K562 (cell line): ENCODE results near the gene ORAI2. TPM values are rescaled to one million over a fixed set of nuclear protein-coding genes. Genes with fewer than 3 reads are reported as not detected.
A peak's percentile ranks its signal among the peaks of the same experiment; 100 is the strongest.

ENCODE experiments used
- ATAC-seq: fragments of 200-7000 bp; cut with Tn5 transposase; 3 replicates; pipeline ENCODE4 v1.9.1; 2020; ENCODE audit warnings: moderate library complexity
- BruUV-seq: library from RNA; stranded (reverse); fragments of 400-500 nt; replicated peaks from 2 replicates; lab custom pipeline; 2021; lab: Mats Ljungman, UMichigan
- CTCF ChIA-PET: fragments of 300-600 bp; formaldehyde crosslinking; extraction: SDS; loops from one replicate; lab custom pipeline; 2021; ENCODE audit warnings: low intra/inter-chr PET ratio; lab: Yijun Ruan, JAX
- POLR2A ChIA-PET: fragments of 300-600, 350-650 bp; sonication (Branson Sonifier 250); formaldehyde crosslinking; extraction: SDS; loops from one replicate; lab custom pipeline; 2021; ENCODE audit warnings: antibody characterized with exemption, inconsistent platforms; lab: Yijun Ruan, JAX
- DNase-seq, 4 experiments: peaks; one replicate each; pipeline versions ENCODE4 v3.0.0 to v3.0.0-alpha.2; 2011 to 2018; ENCODE audit warnings: low spot score in 3 of 4, mixed read lengths in 3 of 4; ENCODE audit errors: extremely low read depth in 1 of 4
- FAIRE-seq: peaks from 2 replicates; lab custom pipeline; 2011; peaks lifted over from hg19 to GRCh38; lab: Jason Lieb, UNC
- H2AFZ ChIP-seq: 2 replicates; pipeline ENCODE4 v1.6.0; 2011; ENCODE audit warnings: low read depth, low read length, control low read depth, inconsistent platforms
- H3K27ac ChIP-seq: fragments of 200-600 bp; 3 replicates; pipeline ENCODE4 v1.8.0; 2011; ENCODE audit warnings: low read depth, mild to moderate bottlenecking, control low read depth, inconsistent platforms, low read length, moderate library complexity, mixed read lengths; ENCODE audit errors: extremely low read depth
- H3K27me3 ChIP-seq, 2 experiments: fragments of 300-600 bp in 1 of 2; 2 replicates in 1 of 2; 3 replicates in 1 of 2; pipeline versions ENCODE4 v1.6.0 to v1.8.0; 2011; ENCODE audit warnings: inconsistent platforms in 2 of 2, low read length in 2 of 2, mild to moderate bottlenecking in 1 of 2, mixed read lengths in 1 of 2, moderate library complexity in 1 of 2; ENCODE audit not compliant: control insufficient read depth in 2 of 2, insufficient read depth in 2 of 2
- H3K36me3 ChIP-seq: fragments of 300-600 bp; 3 replicates; pipeline ENCODE4 v1.8.0; 2011; ENCODE audit warnings: mild to moderate bottlenecking, low read length, inconsistent platforms; ENCODE audit not compliant: control insufficient read depth, insufficient read depth
- H3K4me1 ChIP-seq, 2 experiments: fragments of 200-600 bp in 1 of 2; replicated peaks in 1 of 2; 2 replicates in 1 of 2; 3 replicates in 1 of 2; pipeline versions ENCODE4 v1.5.1 to v1.8.0; 2011; ENCODE audit warnings: inconsistent platforms in 2 of 2, low read length in 2 of 2, mild to moderate bottlenecking in 1 of 2, mixed read lengths in 1 of 2, moderate library complexity in 1 of 2; ENCODE audit not compliant: control insufficient read depth in 2 of 2, insufficient read depth in 2 of 2
- H3K4me2 ChIP-seq: 2 replicates; pipeline ENCODE4 v1.6.1; 2011; ENCODE audit warnings: low read length, control low read depth, inconsistent platforms, mixed read lengths; ENCODE audit not compliant: insufficient read depth
- H3K4me3 ChIP-seq: fragments of 200-600 bp; sonication (generic), shearing (Covaris generic); 2 replicates; pipeline ENCODE4 v1.5.1; 2016; ENCODE audit warnings: control low read depth, inconsistent platforms
- H3K79me2 ChIP-seq: fragments of 200-600 bp; 3 replicates; pipeline ENCODE4 v1.8.0; 2011; ENCODE audit warnings: low read length, inconsistent platforms; ENCODE audit not compliant: control insufficient read depth, insufficient read depth
- H3K9ac ChIP-seq, 2 experiments: 2 replicates each; pipeline versions ENCODE4 v1.6.0 to v1.6.1; 2011; ENCODE audit warnings: low read depth in 2 of 2, low read length in 2 of 2, control low read depth in 1 of 2, inconsistent platforms in 1 of 2, mild to moderate bottlenecking in 1 of 2, mixed read lengths in 1 of 2; ENCODE audit not compliant: insufficient read depth in 1 of 2
- H3K9me1 ChIP-seq: one replicate; pipeline ENCODE4 v1.6.0; 2011; ENCODE audit warnings: inconsistent platforms, mild to moderate bottlenecking, low read length, moderate library complexity; ENCODE audit not compliant: control insufficient read depth, insufficient read depth
- H3K9me3 ChIP-seq: replicated peaks from 2 replicates; pipeline ENCODE4 v1.5.1; 2011; ENCODE audit warnings: low read depth, low read length, inconsistent platforms; ENCODE audit not compliant: control insufficient read depth, insufficient read depth
- H4K20me1 ChIP-seq: replicated peaks from 2 replicates; pipeline ENCODE4 v1.6.1; 2011; ENCODE audit warnings: low read length, inconsistent platforms, mixed read lengths; ENCODE audit not compliant: control insufficient read depth, insufficient read depth
- CHD2 ChIP-seq: IDR thresholded peaks from 2 replicates; pipeline ENCODE4 v1.6.1; 2011; ENCODE audit warnings: low read depth, low read length
- FOSL1 ChIP-seq: fragments of 200-800 bp; sonication (Bioruptor generic); conservative IDR thresholded peaks from 2 replicates; pipeline ENCODE4 v1.6.1; 2016; ENCODE audit warnings: missing genetic modification characterization, missing compliant biosample characterization
- GATA2 ChIP-seq: sonication (generic); formaldehyde crosslinking; IDR thresholded peaks from 2 replicates; pipeline ENCODE4 v1.4.0; 2020; ENCODE audit warnings: mild to moderate bottlenecking, missing genetic modification reagents
- SAP30 ChIP-seq: fragments of 200-600 bp; sonication (generic); IDR thresholded peaks from 2 replicates; pipeline ENCODE4 v1.6.1; 2012; ENCODE audit warnings: borderline replicate concordance, low read depth, mild to moderate bottlenecking, moderate library complexity, low read length, control low read depth, inconsistent platforms; ENCODE audit not compliant: insufficient read depth, poor library complexity, severe bottlenecking
- SRSF1 ChIP-seq: fragments of 200-400 bp; formaldehyde crosslinking; IDR thresholded peaks from 2 replicates; pipeline ENCODE4 v1.6.1; 2017; ENCODE audit warnings: mild to moderate bottlenecking, low read depth, low read length, moderate library complexity
- SUPT5H ChIP-seq: fragments of 450-650 bp; IDR thresholded peaks from 2 replicates; pipeline ENCODE4 v1.6.1; 2016
- THAP7 ChIP-seq: fragments of 250-450 bp; sonication (Bioruptor Pico); IDR thresholded peaks from 2 replicates; pipeline ENCODE4 v1.5.0; 2021
- ZBTB2 ChIP-seq: fragments of 450-650 bp; IDR thresholded peaks from 2 replicates; pipeline ENCODE4 v1.6.1; 2016; ENCODE audit warnings: antibody characterized with exemption
- ZNF316 ChIP-seq: fragments of 450-650 bp; IDR thresholded peaks from 2 replicates; pipeline ENCODE4 v1.6.1; 2016
- ZNF395 ChIP-seq: fragments of 200-800 bp; sonication (Bioruptor generic); IDR thresholded peaks from 2 replicates; pipeline ENCODE4 v1.6.1; 2017; ENCODE audit warnings: missing genetic modification characterization, missing compliant biosample characterization
- WGBS: fragments of 100-300 bp; shearing (Covaris generic); methylation state at CpG from one replicate; pipeline ENCODE4 v1.1.6; 2016; ENCODE audit warnings: low coverage, mixed read lengths; ENCODE audit not compliant: insufficient coverage; ENCODE audit errors: missing lambda C conversion rate; 5-methylcytosine and 5-hydroxymethylcytosine counted together
- in situ Hi-C: fragments of 300-500 bp; cut with MboI; formaldehyde crosslinking; loops from 4 replicates; pipeline ENCODE4 v1.15.0; 2018; ENCODE audit warnings: inconsistent platforms, mixed read lengths
- intact Hi-C: fragments of 100-400 bp; cut with micrococcal nuclease; formaldehyde crosslinking; loops from 2 replicates; pipeline ENCODE4 v1.14.2; 2022
- polyA plus RNA-seq, 8 experiments: library from polyadenylated mRNA; depleted of rRNA in 4 of 8; stranded (reverse) in 5 of 8; unstranded in 3 of 8; fragments of >200 nt; fragmentation: Nextera tagmentation in 2 of 8; fragmentation: Illumina TruSeq in 1 of 8; extraction: Ambion mirVana in 2 of 8; extraction: Trizol in 1 of 8; gene quantifications; 2 replicates each; pipeline versions ENCODE4 v1.2.1 to v1.2.3, GENCODE V29; 2011 to 2014; ENCODE audit warnings: inconsistent platforms in 1 of 8, missing spikeins in 1 of 8
- total RNA-seq, 7 experiments: library from RNA; depleted of rRNA in 6 of 7; stranded (reverse); fragments of >200 nt in 6 of 7; fragmentation: Illumina TruSeq in 2 of 7; extraction: Trizol in 2 of 7; gene quantifications; 2 replicates each; pipeline versions ENCODE4 v1.2.1 to v1.2.3, GENCODE V29; 2011 to 2021; ENCODE audit warnings: low replicate concordance in 1 of 7
- TF ChIP-seq, protein P1 (sequence below): fragments of 450-650 bp; IDR thresholded peaks from 2 replicates; pipeline ENCODE4 v1.6.1; 2016

ORAI2 gene
- total and polyA plus RNA-seq, 9 of the 15 experiments (the other 6 are each of a cell fraction or from before 2014, with no cell fraction given) = 1.1 to 27.7 (median 9.2) TPM

- no peaks in the 10 kb centered on the region for H3K9me3 ChIP-seq
- H3K4me1 ChIP-seq = peaks cover 5 to 15% of the 10 kb centered on the region in 2 experiments; a peak in 3 of 5 replicates
- in situ Hi-C loops (loop anchor here (5.0 kb wide), 1 partner anchor 111 kb away; no protein-coding TSS in a partner anchor), intact Hi-C loops (loop anchor here (5.0 to 10.0 kb wide), 2 partner anchors 71 to 849 kb away; no protein-coding TSS in a partner anchor)
- 73% methylated on average over 9 of the region's 9 CpGs for WGBS
- DNase-seq (no peak), FAIRE-seq (no peak), ATAC-seq (no peak)
- no peak overlapping the region for H3K27ac ChIP-seq
- no peaks in the 10 kb centered on the region for H3K27me3 ChIP-seq
- TF ChIP-seq, protein P1, sequence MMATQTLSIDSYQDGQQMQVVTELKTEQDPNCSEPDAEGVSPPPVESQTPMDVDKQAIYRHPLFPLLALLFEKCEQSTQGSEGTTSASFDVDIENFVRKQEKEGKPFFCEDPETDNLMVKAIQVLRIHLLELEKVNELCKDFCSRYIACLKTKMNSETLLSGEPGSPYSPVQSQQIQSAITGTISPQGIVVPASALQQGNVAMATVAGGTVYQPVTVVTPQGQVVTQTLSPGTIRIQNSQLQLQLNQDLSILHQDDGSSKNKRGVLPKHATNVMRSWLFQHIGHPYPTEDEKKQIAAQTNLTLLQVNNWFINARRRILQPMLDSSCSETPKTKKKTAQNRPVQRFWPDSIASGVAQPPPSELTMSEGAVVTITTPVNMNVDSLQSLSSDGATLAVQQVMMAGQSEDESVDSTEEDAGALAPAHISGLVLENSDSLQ = peak; percentile 67; the same call in 1 of the 2 replicates
- TF ChIP-seq FOSL1 (0 out of 2 replicates have a peak, but pooled peaks have one; percentile 32), GATA2 (no peak)
- H4K20me1 ChIP-seq = peaks cover 11% of the 10 kb centered on the region
- peaks cover 46% of the 10 kb centered on the region; the same call in 2 of the 3 replicates for H3K36me3 ChIP-seq
- ChIA-PET CTCF (no interaction called here), POLR2A (interaction anchor here (0.7 kb wide), 2 partner anchors 13 to 79 kb away, joined by 3 to 4 read pairs; no protein-coding TSS in a partner anchor)
- peaks cover 14% of the 10 kb centered on the region for H3K79me2 ChIP-seq
- H3K9ac ChIP-seq = no peak overlapping the region
- H3K9me1 ChIP-seq = no peaks in the 10 kb centered on the region
- H2AFZ ChIP-seq = no peak overlapping the region
- no TSS peak for BruUV-seq
- no peak overlapping the region for H3K4me2 ChIP-seq
- H3K4me3 ChIP-seq = no peak overlapping the region
Observed at GRCh38 chr7:102393467-102393866, 39.9 kb upstream of the ORAI2 start.

DNA sequence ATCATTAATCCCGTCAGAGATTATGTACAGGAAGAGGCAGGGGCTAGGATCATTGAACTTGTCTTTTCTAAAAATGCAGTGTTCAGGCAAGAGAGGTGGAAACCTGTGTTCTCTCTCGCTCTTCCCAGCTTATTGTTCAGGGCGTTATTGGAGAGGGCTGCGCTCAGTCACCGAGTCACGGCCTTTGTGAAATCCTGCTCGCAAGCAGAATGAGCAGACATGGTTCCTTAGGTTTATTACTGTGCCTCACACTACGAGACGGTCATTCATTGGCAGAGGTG, 37.8 kb upstream of the ORAI2 start:
- Histone ChIP-seq H2AFZ (peak overlapping the region; percentile 73), H3K36me3 (peaks cover 56% of the 10 kb centered on the region; the same call in 2 of the 3 replicates), H3K9me1 (no peaks in the 10 kb centered on the region), H3K4me2 (peak overlapping the region; percentile 94), H3K27ac (peak overlapping the region; percentile 30; the same call in 2 of the 3 replicates), H3K4me1 (peaks cover 5 to 15% of the 10 kb centered on the region in 2 experiments; a peak in 3 of 5 replicates), H3K79me2 (peaks cover 14% of the 10 kb centered on the region), H4K20me1 (peaks cover 11% of the 10 kb centered on the region), H3K4me3 (peak overlapping the region; percentile 83), H3K9me3 (no peaks in the 10 kb centered on the region), H3K9ac (peak overlapping the region; percentile 87 to 95; a peak in 2 of 4 replicates), H3K27me3 (no peaks in the 10 kb centered on the region)
- DNase-seq = no peak
- ChIA-PET CTCF (interaction anchor here (0.9 kb wide), 1 partner anchor 115 kb away, joined by 5 read pairs; no protein-coding TSS in a partner anchor), POLR2A (interaction anchor here (1.2 to 1.5 kb wide), 2 partner anchors 14 to 16 kb away, joined by 3 read pairs; no protein-coding TSS in a partner anchor)
- FAIRE-seq = no peak
- 23% methylated on average over 9 of the region's 9 CpGs for WGBS
- in situ Hi-C loops = no loop called here
- ATAC-seq = no peak; the same call in 2 of the 3 replicates
- no TSS peak for BruUV-seq
- intact Hi-C loops = loop anchor here (10.0 kb wide), 1 partner anchor 851 kb away; no protein-coding TSS in a partner anchor
- TF ChIP-seq THAP7 = no peak
- TF ChIP-seq ZNF395 (CRISPR knock-in tag) = no peak
- TF ChIP-seq SRSF1 = no peak
- TF ChIP-seq CHD2 = no peak
- TF ChIP-seq SAP30 = no peak
- no peak for TF ChIP-seq ZNF316
- no peak for TF ChIP-seq ZBTB2
- 0 out of 2 replicates have a peak, but pooled peaks have one; percentile 2 for TF ChIP-seq SUPT5H
